Esophagus squamous epithelium (tissue), 5 donors: ENCODE data around the gene NCOA1. TPM values are rescaled to one million over a fixed set of nuclear protein-coding genes. Genes with fewer than 3 reads are reported as not detected.

Experiments used
- DNase-seq: peaks from one replicate; lab custom pipeline; 2025; lab: John Stamatoyannopoulos, UW
- H3K27ac ChIP-seq, 4 donors: fragments of 200-600 bp; sonication (generic); one replicate each; pipeline ENCODE4 v1.5.1; 2016 to 2019; ENCODE audit warnings: mild to moderate bottlenecking in 1 of 4
- H3K27me3 ChIP-seq, 4 donors: fragments of 200-600 bp; sonication (generic); 1 replicate in 3 of 4; 2 replicates in 1 of 4; pipeline versions ENCODE4 v1.5.1 to v1.6.0; 2017 to 2021; ENCODE audit warnings: antibody characterized with exemption in 1 of 4
- H3K36me3 ChIP-seq, 3 donors: fragments of 200-600 bp; sonication (generic); one replicate each; pipeline ENCODE4 v1.5.1; 2016 to 2019
- H3K4me1 ChIP-seq, 3 donors: fragments of 200-600 bp; sonication (generic); one replicate each; pipeline ENCODE4 v1.5.1; 2017 to 2019
- H3K4me3 ChIP-seq, 4 donors: fragments of 200-600 bp; sonication (generic); 1 replicate in 3 of 4; 2 replicates in 1 of 4; pipeline ENCODE4 v1.5.1; 2016 to 2019; ENCODE audit warnings: mild to moderate bottlenecking in 2 of 4, moderate library complexity in 1 of 4
- H3K9me3 ChIP-seq, 3 donors: fragments of 200-600 bp; sonication (generic); one replicate each; pipeline ENCODE4 v1.5.1; 2016 to 2019
- CTCF ChIP-seq, 6 experiments: fragments of 450-650 bp in 4 of 6; fragments of 200-600 bp in 2 of 6; sonication (generic) in 2 of 6; IDR thresholded peaks; one replicate each; pipeline ENCODE4 v1.5.1; 2016 to 2019; ENCODE audit warnings: antibody characterized with exemption in 6 of 6, mild to moderate bottlenecking in 4 of 6, moderate library complexity in 4 of 6
- POLR2A ChIP-seq, 4 donors: fragments of 450-650 bp; IDR thresholded peaks; one replicate each; pipeline ENCODE4 v1.6.1; 2017; ENCODE audit warnings: antibody characterized with exemption in 4 of 4, mild to moderate bottlenecking in 4 of 4, moderate library complexity in 3 of 4
- WGBS, 2 donors: methylation state at CpG; one replicate each; pipeline ENCODE4 v1.1.5; 2018; 5-methylcytosine and 5-hydroxymethylcytosine counted together
- intact Hi-C: fragments of 100-400 bp; cut with DNase I; formaldehyde crosslinking; loops from one replicate; pipeline ENCODE4 v1.15.0; 2022
- total RNA-seq, 4 donors: library from RNA; depleted of rRNA; stranded (reverse); fragments of >200 nt; gene quantifications; one replicate each; pipeline ENCODE4 v1.1.0, GENCODE V29; 2016
- donor health status: DM: yes; HTN: yes; CAD: no.

The NCOA1 gene
- total RNA-seq, result 10 to 100 TPM; 21.3 to 45.4 (median 32.9) TPM

GRCh38 chr2:24490690-24491541 lies at the start of gene NCOA1:
TSS of gene NCOA1 (plus strand) at chr2:24491254. CDS start at chr2:24658678, 167,424 bp downstream.
- Histone ChIP-seq H3K4me1 (peaks cover 14 to 52% (median 21%) of the 10 kb centered on the region in 3 donors), H3K9me3 (no peaks in the 10 kb centered on the region), H3K27ac (peak within 1 kb of the TSS; percentile 90 to 98 (median 92)), H3K27me3 (no peaks in the 10 kb centered on the region), H3K4me3 (peak within 1 kb of the TSS; percentile 85 to 96 (median 92)), H3K36me3 (no peaks in the 10 kb centered on the region)
- peak; percentile 58 for DNase-seq
- intact Hi-C loops, result no loop called here
- 0% methylated on average over 3 to 8 of the region's 113 CpGs for WGBS, 2 donors
- TF ChIP-seq POLR2A (IDR thresholded peaks at IDR 0.05) (peak in 2 of 4 donors; percentile 44), CTCF (IDR thresholded peaks at IDR 0.05) (peak in 3 of 6 experiments; percentile 17 to 33 (median 24))

- TF ChIP-seq POLR2A (IDR thresholded peaks at IDR 0.05) (no peak), CTCF (IDR thresholded peaks at IDR 0.05) (no peak)
- Histone ChIP-seq H3K4me1 (peaks cover 5 to 11% (median 10%) of the 10 kb centered on the region in 3 donors), H3K27me3 (no peaks in the 10 kb centered on the region), H3K4me3 (no peak overlapping the region), H3K27ac (no peak overlapping the region), H3K36me3 (no peaks in the 10 kb centered on the region), H3K9me3 (peaks cover 0 to 13% (median 11%) of the 10 kb centered on the region in 3 donors)
- 80 to 83% methylated on average over 1 of the region's 1 CpG for WGBS, 2 donors
- intact Hi-C loops, result no loop called here
- DNase-seq, result no peak
Measured at GRCh38 chr2:24448797-24449196, 42.3 kb upstream of the NCOA1 start.

DNA sequence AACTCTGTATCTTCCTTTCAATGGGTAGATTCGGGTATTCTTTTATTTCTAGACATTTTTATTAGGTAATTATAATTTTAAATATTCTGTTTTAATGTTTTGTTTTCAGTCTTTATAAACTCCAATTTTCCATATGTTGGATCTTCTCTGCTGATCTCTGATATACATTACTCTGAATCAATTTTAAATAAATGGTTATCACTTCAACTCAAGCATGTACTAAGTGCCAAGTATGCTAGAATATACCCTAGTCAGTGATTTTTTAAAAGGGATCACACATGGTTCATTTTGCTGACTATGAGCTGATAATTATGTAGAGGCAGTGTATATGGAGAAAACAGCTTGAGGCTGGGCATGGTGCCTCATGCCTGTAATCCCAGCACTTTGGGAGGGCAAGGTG lies 41.7 kb upstream of the NCOA1 start:
- WGBS, 2 donors, result 46 to 70% methylated on average over 1 of the region's 1 CpG

GRCh38 chr2:24451805-24452501 lies 39.1 kb upstream of the NCOA1 start:
- Histone ChIP-seq H3K27me3 (no peaks in the 10 kb centered on the region), H3K36me3 (no peaks in the 10 kb centered on the region), H3K27ac (peak overlapping the region in 3 of 4 donors; percentile 24 to 40 (median 32)), H3K4me1 (peaks cover 15 to 32% (median 20%) of the 10 kb centered on the region in 3 donors), H3K4me3 (peak overlapping the region in 1 of 4 donors; percentile 29), H3K9me3 (peaks cover 0 to 13% (median 11%) of the 10 kb centered on the region in 3 donors)
- WGBS, 2 donors, result 64 to 82% methylated on average over 7 of the region's 7 CpGs
- no peak for TF ChIP-seq CTCF (IDR thresholded peaks at IDR 0.05)
- TF ChIP-seq POLR2A (IDR thresholded peaks at IDR 0.05), result no peak
- intact Hi-C loops, result no loop called here
- no peak for DNase-seq

More for the DNA sequence above, 41.7 kb upstream of the NCOA1 start:
- no peak for DNase-seq
- no peaks in the 10 kb centered on the region for H3K27me3 ChIP-seq
- no peak overlapping the region for H3K4me3 ChIP-seq
- no peak for TF ChIP-seq CTCF (IDR thresholded peaks at IDR 0.05)
- no peak for TF ChIP-seq POLR2A (IDR thresholded peaks at IDR 0.05)
- intact Hi-C loops, result no loop called here
- H3K36me3 ChIP-seq, result no peaks in the 10 kb centered on the region
- peaks cover 0 to 13% (median 11%) of the 10 kb centered on the region in 3 donors for H3K9me3 ChIP-seq
- no peak overlapping the region for H3K27ac ChIP-seq
- H3K4me1 ChIP-seq, result peaks cover 10 to 16% (median 14%) of the 10 kb centered on the region in 3 donors
